HG03108 (cell line): ENCODE results near the gene CCR3.

Source experiments
- ATAC-seq: cut with Tn5 transposase; IDR thresholded peaks from one replicate; pipeline ENCODE4 v1.9.1; 2021; ENCODE audit warnings: moderate library complexity; ENCODE audit not compliant: unreplicated experiment

Gene CCR3

GRCh38 chr3:46293991-46294833, 52.0 kb downstream of the CCR3 start:
- no peak for ATAC-seq

GRCh38 chr3:46296826-46297225, 54.6 kb downstream of the CCR3 start:
- ATAC-seq: no peak

GRCh38 chr3:46297658-46298423, 55.6 kb downstream of the CCR3 start:
- ATAC-seq: no peak

GRCh38 chr3:46298871-46299607, 56.8 kb downstream of the CCR3 start:
- ATAC-seq: no peak

GRCh38 chr3:46299608-46300460, 57.6 kb downstream of the CCR3 start:
- ATAC-seq: no peak

GRCh38 chr3:46300461-46300789, 58.2 kb downstream of the CCR3 start:
- ATAC-seq: no peak

- ATAC-seq: no peak
Observed at GRCh38 chr3:46301122-46301835, 59.0 kb downstream of the CCR3 start.

- no peak for ATAC-seq
Observed at GRCh38 chr3:46303240-46303639, 61.0 kb downstream of the CCR3 start.

- ATAC-seq: no peak
Observed at GRCh38 chr3:46304739-46305138, 62.5 kb downstream of the CCR3 start.

- no peak for ATAC-seq
Observed at GRCh38 chr3:46312991-46313390, 70.7 kb downstream of the CCR3 start.

GRCh38 chr3:46314517-46314916, 72.3 kb downstream of the CCR3 start:
- ATAC-seq: no peak

- no peak for ATAC-seq
Observed at GRCh38 chr3:46316206-46316605, 73.9 kb downstream of the CCR3 start.
